ENCODE results near the gene LYPLA2.

DNA sequence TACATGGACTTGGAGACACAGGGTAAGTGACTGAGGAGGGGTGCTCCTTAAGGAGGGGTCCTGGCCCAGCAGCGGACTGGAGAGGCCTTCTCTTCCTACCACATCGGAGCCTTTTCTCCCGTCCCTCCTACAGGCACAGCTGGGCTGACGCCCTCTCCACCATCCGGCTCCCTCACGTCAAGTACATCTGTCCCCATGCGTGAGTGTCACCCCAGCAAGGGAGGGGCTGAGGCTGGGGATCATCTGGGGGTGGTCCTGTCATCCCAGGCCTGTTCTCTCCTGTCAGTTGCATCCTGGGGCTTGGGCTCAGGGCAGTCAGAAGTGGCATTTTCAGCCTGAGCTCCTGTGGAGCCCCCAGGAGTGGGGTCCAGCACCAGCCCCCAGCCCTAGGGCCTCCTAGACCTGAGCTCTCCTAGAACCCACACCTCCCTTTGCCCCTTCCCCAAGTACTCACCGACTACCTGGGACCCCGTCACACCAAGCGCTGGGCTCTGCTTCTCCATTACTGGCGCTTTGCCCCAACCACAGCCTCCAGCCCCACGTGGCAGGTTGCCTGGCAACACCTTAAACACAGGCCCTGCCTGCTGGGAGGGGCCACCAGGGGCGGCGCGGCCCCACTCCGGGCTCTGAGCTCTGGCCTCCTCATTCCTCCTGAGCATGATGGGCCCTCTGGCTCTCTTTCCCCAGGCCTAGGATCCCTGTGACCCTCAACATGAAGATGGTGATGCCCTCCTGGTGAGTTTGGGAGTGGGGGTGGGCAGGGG, 2.3 kb downstream of the LYPLA2 start:
- TF ChIP-seq POLR2A (IDR thresholded peaks at IDR 0.05; ENCODE audit: low read depth, low read length) (no peak), PAX5 (IDR thresholded peaks at IDR 0.05; ENCODE audit: insufficient read depth, low read length, severe bottlenecking) (no peak), TAF1 (IDR thresholded peaks at IDR 0.05; ENCODE audit: low read depth, low read length) (no peak), POLR2AphosphoS5 (IDR thresholded peaks at IDR 0.05; ENCODE audit: low read depth, low read length) (no peak), POU2F2 (IDR thresholded peaks at IDR 0.05; ENCODE audit: low read depth, low read length) (no peak), SPI1 (IDR thresholded peaks at IDR 0.05; ENCODE audit: low read depth, low read length) (no peak)
